Measurements from ENCODE around the gene FAM135A. TPM values are rescaled to one million over a fixed set of nuclear protein-coding genes. Genes with fewer than 3 reads are reported as not detected.
A peak's percentile ranks its signal among the peaks of the same experiment; 100 is the strongest.

The FAM135A gene
- total RNA-seq, 1 donor from 2014 or later = 11.4 TPM

DNA sequence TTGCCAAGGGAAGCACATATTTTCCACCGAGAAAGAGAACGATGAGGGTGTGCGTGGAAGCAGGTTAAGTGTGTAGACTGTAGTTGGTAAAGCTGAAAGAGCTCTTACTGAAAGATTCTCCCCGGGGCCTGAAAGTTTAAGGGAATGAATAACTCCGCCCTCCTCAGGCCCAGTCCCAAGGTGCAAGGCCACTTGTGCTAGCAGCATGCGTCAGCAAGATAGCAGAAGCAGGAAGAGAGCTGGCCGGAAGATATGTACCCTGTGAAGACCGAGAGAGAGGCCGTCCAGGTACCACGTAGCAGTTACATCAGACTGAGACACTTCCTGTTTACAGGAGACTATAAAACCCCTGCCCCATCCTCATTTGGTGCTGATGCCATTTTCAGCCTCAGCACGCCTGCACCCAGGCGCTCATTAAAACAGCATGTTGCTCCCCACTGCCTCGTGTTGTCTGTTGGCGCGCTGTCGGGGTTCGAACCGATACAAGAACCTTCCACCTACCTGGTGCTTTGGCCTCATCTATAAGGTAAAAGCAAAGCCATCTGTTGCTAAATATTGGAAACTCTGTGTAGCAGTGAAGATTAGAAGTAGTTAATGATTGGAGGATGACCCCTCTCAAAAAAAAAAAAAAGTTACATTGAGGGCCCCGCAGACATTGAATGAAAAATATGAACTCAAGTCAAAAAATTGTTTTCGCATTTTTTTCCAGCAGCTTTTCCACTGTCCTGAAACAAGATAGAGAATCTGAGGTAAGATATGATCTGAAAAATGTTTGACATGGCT is 18.6 kb upstream of the FAM135A start:
- no peak for DNase-seq (ENCODE audit: missing footprints)
- ATAC-seq = no peak
- intact Hi-C loops (cut with DNase I) = no loop called here

DNA sequence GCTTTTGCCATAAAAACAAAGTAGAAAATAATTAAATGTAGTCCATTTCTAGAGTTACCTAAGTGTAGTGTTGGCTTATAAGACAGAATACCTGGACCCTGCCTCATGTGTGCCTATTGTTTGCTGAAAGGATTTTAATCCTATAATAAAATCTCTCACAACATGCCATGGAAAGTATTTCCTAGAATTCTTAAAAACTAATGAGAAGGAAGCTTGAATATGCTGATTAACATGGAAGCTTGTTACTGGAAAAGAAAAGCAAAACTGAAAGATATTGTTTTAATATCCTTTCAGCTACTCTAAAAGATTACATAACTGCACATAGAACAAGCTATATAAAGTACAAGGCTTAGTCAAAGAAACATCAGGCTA is 18.0 kb upstream of the FAM135A start:
- ATAC-seq (no peak), DNase-seq (ENCODE audit: missing footprints) (no peak)
- intact Hi-C loops (cut with DNase I) = no loop called here

DNA sequence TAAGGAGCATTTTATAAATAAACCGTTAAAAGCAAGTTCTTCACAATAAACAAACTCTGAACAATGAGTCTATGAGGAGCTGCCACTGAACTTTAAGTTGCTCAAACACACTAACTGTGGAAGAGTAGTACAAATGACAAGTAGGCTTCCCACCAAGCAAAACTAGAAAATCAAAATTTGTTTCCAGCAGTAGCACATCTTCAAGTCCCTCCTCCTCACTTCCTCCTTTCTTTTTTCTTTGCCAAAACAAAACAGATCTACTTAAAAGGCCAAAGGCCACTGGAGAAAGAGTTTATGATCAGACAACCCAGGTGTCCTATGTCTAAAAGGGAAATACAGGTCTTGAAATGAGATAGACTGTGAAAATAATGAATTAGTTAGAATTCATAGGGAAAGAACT is 17.1 kb upstream of the FAM135A start:
- intact Hi-C loops (cut with DNase I) = no loop called here

DNA sequence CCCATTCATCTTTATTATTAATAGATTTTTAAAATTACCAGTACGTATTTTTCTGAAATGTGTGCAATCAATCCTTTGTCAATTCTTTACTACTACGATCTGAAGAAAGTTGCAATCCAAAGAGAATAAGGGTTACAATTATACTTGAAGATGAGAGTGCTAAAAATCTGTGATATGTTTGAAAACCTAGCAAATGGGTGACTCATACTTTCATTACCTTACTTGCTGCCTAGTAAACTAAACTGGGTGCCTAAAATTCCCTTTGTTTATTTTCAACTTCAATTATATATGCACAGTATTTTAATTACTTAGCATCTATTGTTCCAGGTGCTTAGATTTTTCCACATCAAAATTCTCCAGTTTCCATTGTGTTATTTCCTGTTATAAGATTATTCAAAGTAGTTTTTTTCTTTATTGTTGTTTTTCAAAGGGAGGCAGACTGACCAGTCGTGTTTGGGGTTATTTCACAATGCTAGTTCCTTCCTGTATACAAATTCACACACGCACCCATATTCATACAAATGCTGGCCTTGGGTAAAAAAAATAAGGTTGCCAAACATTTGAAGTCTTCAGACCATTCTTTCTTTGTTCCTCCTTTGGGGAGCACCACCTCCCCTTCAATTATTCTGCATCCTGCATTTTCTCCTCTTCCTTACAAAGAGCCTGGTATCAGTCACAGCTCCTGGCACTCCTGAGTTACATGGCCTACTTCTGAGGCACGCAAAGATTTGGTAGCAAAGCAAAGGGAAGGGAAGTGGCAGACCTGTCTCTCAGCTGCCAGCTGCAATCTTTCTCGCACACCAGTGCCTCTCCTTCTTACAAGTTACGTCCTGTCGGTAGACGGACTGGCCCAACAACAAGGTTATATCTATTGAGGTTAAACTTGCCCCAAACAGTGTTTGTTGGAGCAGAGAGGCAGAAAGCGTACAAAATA is 16.2 kb upstream of the FAM135A start:
- intact Hi-C loops (cut with DNase I) = no loop called here
- ATAC-seq (no peak), DNase-seq (ENCODE audit: missing footprints) (no peak)

More for the DNA sequence above, 17.1 kb upstream of the FAM135A start:
- DNase-seq (ENCODE audit: missing footprints) (no peak), ATAC-seq (no peak)

DNA sequence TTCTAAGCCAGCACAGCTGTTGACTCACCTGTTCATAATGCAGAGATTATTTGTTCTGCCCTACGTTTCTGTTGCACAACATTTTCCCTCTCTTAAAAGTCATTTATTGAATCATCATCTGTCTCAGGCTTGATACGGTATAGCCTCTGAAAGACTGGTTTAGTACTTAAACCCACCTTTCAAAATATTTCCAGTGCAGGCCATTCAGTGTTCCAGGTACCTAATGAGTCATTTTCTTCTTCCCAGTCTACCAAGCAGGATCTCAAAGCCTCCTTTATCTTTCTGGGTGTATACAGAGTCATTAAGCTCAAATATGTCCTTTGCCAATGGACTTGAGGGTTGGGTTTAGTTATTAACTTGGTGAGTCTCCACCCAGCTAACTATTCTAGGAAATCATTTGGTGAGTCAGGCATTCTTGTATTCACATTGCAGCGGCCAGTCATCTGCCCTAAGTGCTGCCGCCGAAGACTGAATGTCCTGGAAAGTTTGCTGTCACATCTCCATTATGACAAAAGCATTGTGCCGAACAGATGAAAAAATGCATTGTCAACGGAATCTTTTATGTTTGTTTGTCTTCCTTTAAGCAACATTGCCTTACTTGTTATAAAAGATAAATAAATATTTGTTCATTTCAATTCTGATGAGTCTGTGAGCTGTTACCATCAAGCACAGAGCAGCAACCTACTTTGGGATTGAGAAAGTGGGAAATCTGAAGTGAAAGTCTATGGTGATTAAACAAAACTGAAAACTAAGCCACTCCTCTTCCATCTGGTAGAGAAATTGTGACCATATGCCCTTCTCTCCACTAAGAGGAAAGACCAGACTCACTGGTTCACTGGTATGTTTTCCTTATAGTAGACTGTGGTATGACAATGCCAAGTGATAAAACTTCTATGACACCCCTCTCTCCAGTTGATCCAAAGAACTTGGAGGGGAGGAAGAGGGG is 14.3 kb upstream of the FAM135A start:
- ATAC-seq (no peak), DNase-seq (ENCODE audit: missing footprints) (no peak)
- intact Hi-C loops (cut with DNase I) = no loop called here

DNA sequence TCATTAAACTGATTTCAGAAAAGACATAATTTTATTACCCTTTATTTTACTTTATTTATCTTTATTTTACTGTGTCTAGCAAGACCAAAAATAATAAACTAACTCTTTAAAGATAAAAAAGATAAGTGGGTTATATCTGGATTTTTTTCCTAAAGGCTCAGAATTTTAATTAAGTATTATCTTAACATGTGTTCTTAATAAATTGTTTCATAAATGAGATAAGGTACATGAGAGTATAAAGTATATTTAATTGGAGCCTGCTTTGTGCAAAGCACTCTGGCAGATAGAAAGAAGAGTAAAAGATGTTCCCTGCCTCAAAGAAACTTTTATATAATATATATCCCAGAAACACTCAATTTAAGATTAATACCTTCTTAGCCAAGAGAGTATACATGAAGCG is 8.7 kb upstream of the FAM135A start:
- intact Hi-C loops (cut with DNase I) = no loop called here
- ATAC-seq = no peak

DNA sequence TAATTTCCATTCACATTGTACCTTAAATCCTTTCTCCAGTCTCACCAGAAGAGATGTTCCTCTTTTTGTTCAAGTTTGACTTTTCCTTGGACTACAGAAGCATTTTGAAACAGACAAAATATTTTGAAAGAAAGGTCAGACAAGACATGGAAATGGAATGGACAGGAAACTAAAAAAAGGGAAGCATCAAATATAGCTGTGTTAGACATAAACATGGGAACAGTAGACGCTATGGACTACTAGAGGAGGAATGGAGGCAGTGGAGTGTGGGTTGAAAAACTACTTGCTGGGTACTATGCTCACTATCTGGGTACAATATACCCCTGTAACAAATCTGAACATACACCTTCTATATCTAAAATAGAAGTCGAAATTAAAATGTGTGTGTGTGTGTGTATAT is 4.1 kb upstream of the FAM135A start:
- no peak for DNase-seq (ENCODE audit: missing footprints)

More for the DNA sequence above, 8.7 kb upstream of the FAM135A start:
- no peak for DNase-seq (ENCODE audit: missing footprints)

DNA sequence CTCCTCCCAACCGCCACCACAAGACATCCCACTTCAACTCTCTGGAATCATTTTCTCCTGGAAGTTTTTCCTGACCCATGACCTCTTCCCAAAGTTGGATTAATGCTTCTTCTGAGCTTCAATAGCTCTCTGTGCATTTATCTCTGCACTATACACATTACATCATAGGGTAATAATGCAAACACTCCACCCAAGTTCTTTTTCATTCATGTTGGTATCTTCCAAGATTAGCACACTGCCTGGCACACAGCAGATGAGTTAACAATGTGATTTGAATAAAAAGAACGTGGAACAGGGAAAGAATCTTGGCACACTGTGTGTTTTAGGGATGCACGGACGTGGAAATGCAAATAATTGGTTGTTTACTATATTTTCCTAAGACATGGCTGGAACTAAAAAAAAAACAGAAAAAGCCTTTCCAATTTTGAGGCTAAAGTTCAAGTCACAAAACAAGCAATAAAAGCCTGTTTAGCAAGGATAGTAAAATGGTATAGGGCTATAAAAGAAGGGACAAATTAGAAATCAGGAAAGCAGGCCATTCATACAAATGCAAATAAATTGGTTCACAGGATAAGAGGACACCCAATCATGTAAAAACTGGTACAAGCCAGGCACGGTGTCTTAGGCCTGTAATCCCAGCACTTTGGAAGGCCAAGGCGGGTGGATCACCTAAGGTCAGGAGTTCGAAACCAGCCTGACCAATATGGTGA is 1.6 kb upstream of the FAM135A start:
- ATAC-seq (no peak), DNase-seq (ENCODE audit: missing footprints) (no peak)
- intact Hi-C loops (cut with DNase I) = loop anchor here (10.0 kb wide), 1 partner anchor 253 kb away; the partner anchor contains the start of gene SMAP1

More for the DNA sequence above, 4.1 kb upstream of the FAM135A start:
- ATAC-seq = no peak
- intact Hi-C loops (cut with DNase I) = no loop called here

DNA sequence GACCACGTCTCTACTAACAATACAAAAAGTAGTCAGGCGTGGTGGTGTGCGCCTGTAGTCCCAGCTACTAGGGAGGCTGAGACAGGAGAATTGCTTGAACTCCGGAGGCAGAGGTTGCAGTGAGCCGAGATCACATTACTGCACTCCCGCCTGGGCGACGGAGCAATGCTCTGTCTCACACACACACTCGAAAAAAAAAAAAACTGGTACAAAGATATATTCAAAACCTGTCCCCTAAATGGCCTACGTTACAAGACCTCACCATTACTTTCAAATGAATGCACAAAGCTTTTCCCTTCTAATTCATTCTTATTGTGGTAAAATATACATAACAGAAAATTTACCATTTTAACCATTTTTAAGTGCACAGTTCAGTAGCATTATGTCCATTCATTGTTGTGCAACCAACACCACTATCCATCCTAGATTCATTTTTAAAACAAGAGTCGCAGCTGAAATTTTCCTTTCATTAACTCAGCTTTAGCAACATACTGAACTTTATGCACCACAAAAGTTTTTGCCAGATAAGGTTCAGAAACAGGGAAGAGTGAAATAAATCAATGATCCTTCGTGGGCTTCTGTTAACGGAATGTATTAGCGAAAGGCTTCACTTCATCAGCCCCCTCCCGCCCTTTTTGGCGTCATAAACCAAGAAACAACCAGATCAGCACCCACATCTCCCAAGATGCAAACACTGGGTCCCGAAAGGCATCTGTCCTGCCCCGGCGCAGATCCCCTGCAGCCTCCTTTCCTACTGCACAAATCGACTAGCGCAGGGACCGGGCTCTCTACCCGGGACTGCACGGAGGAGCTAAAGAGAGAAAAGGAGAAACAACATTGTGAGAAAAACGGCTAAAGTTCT is 825 bp upstream of the FAM135A start:
- peak; percentile 26 for ATAC-seq
- intact Hi-C loops (cut with DNase I) = loop anchor here (10.0 kb wide), 1 partner anchor 252 kb away; the partner anchor contains the start of gene SMAP1
- DNase-seq (ENCODE audit: missing footprints) = no peak

DNA sequence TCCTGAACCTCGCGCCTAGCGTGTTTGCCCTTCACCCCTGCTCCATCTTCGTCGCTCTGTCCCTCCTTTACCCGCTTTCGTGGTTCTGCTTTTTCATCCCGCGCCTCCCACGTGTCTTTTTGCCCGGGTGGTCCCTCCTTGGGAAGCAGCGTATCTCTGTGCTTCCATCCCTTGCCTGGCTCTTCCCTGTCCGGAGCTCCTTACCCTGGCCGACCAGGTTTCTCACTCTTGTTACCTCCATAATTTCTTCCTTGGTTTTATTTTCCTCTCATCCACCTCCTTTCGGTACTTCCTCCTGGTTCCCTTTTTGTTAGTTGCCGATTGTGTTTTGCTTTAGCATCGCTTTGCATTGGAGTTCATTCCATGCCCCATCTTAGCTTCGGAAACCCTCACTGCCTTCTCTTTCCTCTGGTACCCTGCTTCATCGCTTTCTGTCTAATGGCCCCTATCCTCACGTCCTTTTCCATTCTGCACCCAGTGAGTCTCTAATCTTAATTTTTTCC is 735 bp downstream of the FAM135A start:
- DNase-seq (ENCODE audit: missing footprints) (no peak), ATAC-seq (no peak)
- intact Hi-C loops (cut with DNase I) = loop anchor here (10.0 kb wide), 1 partner anchor 251 kb away; the partner anchor contains the start of gene SMAP1

DNA sequence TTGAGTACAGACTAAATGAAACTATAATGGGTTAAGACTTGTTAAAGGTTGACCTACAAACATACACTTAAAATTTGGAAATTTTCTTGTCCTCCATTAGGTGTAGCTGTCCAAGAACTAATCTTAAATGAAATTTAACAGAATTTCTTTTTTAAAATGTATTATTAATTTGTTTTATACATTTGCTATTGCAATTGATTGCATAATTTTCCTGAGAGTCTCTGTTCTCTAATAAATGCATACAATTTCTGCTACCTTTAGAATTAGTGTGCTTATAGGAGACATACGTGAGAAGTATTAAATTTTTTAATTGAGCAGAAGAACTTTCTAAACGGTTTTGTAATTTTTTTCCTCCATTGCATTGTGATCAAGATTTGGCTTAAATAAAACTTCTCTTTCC is 1.5 kb downstream of the FAM135A start:
- DNase-seq (ENCODE audit: missing footprints) = no peak
- no peak for ATAC-seq
- intact Hi-C loops (cut with DNase I) = loop anchor here (10.0 kb wide), 1 partner anchor 250 kb away; the partner anchor contains the start of gene SMAP1

DNA sequence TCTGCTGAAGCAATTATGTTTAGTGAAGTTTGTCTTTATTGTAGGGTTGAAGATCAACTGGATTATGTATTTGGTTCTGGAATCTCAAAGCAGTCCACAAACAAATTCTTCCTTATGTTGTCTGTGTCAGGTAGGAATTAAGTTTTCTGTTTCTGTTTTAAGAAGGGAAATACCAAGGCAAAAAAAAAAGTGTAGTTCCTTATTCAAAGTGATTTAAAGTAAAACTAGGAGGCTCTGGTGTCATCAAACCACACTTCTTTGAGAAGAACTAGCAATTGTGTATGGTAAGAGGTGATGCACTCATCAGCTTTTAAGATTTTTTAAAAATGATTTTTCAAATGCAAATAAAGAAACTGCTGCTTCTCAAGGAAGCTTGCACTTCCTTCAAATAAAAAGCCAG is 1.9 kb downstream of the FAM135A start:
- intact Hi-C loops (cut with DNase I) = loop anchor here (10.0 kb wide), 1 partner anchor 250 kb away; the partner anchor contains the start of gene SMAP1
- DNase-seq (ENCODE audit: missing footprints) = no peak
- ATAC-seq = no peak

DNA sequence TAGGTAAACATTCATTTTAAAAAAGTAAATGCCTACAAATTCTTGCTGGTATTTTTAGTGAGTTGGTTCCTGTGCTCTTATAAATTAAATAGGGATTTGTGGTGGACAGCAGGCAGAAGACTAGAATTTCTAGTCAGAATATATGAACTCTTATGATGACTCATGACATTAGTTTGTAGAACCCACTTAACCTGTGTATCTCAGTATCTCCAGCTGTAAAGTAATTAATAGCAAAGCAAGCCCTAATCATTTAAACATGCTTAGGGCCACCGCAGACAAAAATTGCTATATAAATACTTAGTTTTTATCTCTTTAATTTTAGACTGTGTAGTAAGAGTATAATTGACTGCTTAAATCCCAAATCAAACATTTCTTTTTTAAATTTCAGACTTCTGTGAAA is 2.4 kb downstream of the FAM135A start:
- ATAC-seq (no peak), DNase-seq (ENCODE audit: missing footprints) (no peak)
- intact Hi-C loops (cut with DNase I) = loop anchor here (10.0 kb wide), 1 partner anchor 249 kb away; the partner anchor contains the start of gene SMAP1

DNA sequence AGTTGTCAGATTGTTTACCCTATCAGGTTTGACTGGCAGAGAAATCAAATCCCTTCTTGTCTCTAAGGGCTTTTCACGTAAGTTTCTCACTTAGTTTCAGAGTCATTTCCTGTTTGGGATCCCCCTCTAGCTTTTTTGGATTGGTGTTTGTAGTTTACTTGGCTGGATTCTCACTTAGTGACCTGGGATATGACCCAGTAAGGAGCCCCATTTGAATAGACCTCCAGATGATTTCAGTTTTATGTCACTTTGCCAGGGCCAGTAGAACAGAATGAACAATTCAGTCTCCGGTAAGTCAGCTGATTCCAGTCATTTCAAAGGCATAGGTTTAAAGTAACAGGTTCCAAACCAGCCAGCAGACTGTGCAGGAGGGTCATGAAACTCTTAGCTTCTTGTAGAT is 8.2 kb downstream of the FAM135A start:
- intact Hi-C loops (cut with DNase I) = no loop called here
- no peak for DNase-seq (ENCODE audit: missing footprints)
- ATAC-seq = no peak

DNA sequence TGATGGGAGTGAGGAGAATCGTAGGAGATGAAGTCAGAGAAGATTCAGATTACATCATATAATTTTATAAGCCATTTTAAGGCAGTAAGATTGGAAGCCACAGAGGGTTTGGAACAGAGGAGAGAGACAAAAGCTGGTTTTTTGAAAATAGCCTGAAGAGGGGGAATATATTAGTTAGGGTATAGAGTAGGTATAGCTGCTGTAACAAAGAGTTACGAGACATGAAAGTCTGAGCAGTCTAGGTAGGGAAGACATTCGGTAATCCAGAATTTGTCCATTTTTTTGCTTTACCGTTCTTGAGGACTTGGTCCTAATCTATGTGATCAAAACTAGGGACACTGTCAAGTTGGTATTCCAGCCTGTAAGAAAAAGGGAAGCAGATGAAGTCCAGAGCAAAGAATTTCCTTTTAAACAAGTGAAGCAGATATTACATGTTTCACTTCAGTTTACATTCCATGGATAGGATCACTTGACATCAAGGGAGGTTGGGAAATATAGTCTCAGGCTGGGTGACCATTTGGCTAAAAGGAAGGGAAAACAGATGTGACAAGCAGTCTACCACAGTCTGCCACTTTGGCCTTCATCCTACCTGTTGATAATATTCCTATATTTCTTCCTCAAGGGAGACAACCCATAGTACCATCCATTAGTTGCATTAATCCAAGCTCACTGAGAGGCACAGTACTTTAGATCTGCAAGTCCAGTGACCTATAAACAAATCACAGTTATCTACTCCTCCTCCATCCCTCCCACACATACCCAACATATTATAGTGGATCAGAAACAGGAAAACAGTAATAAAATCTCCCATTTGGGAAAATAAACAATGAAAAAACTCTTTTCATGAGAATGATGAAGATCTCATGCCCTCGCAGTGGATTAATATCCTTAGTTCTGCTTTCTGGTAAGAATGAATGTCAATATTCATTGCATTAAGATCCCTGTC is 10.2 kb downstream of the FAM135A start:
- intact Hi-C loops (cut with DNase I) = no loop called here
- ATAC-seq = no peak
- no peak for DNase-seq (ENCODE audit: missing footprints)

DNA sequence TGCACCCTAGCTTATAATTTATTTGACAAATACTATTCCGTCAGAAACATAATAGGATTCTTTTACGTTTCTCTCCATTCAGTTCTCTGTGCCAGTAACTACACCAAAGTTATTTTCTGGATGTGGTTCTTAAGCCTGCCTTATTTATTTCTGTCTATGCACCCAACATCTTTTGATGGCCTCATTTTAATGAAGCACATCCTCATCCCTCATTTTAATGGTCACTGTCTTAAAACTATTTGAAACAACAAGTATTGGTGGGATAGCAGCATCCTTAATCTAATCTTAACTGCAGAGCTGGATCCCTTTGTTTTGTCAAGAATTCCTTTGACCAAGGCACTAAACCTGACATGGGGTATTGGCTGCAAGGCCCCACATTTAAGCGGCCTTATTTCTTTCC is 11.0 kb downstream of the FAM135A start:
- DNase-seq (ENCODE audit: missing footprints) (no peak), ATAC-seq (no peak)
- intact Hi-C loops (cut with DNase I) = no loop called here

All from Right ventricle myocardium inferior (tissue), 1 donor.